T follicular helper cell (primary cell): ENCODE measurements around the gene ACAD10.
A peak's percentile ranks its signal among the peaks of the same experiment; 100 is the strongest.
"Not testable (repeated sequence)": the region's sequence is repeated elsewhere in the genome, so short reads cannot be mapped to it uniquely, and the experiment has no call there.

Experiments
- DNase-seq: peaks from one replicate; pipeline ENCODE4 v3.0.0-alpha.2; 2020; ENCODE audit warnings: low read depth

The ACAD10 gene

DNA sequence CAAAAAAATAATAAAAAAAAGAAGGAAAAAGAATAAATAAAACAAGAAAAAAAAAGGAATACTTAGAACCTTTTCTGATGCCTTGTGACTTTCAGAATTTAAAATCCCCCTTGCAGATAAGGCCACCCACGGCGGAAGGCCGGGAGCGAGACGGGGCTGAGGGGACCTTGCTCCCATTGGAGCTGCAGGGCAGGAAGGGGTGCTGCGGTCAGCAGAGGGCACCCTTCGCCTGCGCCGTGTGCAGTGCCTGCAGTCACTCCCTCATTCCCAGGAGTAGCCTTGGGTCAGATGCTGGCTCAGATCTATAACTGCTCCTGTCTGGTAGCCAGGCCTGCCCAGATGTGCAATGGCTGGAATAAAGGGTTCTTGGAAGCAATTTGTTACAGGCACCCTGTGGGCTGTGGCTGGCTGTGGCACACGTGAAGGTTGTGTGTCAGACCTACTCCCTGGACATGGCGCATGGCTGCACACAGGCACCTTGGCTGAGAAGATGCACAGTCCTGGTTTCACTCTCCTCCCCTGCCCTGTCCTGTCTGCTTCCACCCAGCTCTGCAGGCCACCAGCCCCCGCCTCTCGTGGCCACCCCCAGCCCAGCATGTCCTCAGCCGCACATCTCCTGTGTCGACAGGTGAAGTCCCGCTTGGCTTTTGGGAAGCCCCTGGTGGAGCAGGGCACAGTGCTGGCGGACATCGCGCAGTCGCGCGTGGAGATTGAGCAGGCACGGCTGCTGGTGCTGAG lies 67.5 kb downstream of the ACAD10 start:
- DNase-seq = no peak

DNA sequence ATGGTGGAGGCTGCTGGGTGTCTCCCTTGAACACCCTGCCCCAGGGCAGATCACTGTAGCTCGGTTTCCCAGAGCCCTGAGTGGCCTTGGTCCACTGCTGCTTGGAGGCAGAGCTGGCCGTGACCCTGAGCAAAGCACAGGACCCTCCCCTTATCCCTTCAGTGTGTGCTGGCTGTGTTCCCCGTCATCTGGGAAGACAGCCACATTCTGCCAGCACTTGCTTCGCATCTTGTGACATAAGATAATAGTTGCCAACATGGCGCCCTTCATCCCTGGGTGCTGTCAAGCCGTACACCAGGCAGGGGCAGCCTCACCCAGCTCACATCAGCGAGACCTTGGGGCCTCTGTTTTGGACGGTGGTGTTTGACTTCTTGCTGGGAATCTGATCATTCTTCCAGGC lies 68.8 kb downstream of the ACAD10 start:
- DNase-seq = no peak

DNA sequence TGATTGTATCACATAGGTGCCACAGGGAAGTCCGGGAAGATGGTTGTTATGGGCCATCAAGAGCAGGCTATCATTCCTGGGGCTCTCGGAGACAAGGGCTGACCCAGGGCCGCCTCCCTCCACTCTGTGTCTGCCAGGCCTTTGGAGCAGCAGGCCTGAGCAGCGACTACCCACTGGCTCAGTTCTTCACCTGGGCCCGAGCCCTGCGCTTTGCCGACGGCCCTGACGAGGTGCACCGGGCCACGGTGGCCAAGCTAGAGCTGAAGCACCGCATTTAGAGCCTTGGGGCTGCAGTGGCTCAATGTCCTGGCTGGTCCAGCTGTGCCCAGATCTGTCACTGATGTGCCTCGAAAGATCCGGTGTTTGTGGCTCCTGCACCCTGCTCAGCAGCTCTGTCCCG lies 70.3 kb downstream of the ACAD10 start:
- DNase-seq = no peak

DNA sequence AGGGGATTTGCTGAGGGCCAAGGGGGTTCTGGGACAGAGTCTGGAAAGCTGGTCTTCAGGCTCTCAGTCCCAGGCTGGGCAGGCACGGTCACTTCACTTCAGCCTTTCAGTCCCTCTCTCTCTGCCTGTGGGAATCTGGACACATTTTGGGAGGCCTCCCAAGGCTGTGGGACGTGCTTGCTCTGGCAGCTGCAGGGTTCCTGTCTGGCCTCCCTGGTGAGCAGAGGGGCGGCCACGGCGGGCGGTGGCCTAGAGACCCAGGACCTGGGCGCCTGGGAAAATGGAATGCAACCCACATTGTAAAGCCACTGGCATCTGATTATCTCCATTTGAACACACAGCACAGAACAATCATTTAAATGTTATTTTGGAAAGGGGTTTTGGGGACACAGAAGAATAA lies 70.8 kb downstream of the ACAD10 start:
- DNase-seq = no peak

DNA sequence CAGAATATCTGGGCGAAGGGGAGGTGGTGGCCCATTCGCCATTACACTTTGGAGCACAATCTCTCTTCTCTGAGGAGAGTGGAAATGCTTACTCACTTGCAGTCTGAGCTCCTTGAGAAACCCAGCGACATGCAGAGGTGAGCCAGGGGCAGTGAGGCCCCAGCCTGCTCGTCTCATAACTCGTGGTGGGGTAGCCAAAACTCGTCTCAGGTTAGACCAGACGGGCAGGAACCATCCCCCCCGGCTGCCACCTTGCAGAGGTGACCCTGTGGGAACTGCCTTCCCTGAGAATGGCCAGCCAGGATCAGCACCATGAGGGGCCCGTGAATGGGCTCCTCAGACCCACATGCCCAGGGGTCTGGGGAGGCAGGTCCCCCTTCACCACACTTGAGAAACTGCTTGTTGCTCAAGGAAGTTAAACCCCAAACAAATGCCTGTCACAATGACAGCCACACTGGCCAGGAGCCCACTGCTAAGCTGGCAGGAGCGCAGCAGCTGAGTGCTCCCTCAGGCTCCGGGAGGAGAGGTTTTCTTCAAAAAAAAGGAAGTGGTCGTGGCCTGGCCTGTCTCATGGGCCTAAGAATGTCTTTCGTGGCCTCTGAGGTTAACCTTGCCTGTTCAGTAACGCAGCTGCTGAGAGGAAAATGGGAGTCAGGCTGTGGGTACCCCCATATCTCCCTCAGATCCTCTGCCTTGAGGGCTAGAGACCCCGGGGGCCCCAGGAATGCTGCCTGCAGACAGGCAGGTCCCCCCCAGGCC lies 71.7 kb downstream of the ACAD10 start:
- no peak for DNase-seq

DNA sequence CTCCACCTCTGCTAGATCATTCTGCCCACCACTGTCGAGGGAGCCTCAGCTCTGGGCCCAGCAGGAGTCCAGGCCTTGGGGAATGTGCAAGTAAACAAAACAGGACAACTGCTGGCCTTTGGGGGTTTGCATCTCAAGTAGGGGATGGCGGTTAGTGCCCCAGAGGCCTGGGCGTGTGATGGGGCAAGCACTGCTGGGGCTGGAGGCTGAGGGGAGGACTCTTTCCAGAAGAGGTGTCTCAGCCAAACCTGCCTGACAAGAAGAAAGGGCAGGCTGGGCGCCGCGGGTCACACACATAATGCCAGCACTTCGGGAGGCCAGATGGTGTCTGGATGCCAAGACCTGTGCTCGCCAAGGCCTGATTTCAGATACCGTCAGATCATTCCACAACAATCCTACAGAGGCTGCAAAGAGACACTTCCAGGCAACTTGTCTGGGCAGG lies 72.3 kb downstream of the ACAD10 start:
- DNase-seq = no peak

DNA sequence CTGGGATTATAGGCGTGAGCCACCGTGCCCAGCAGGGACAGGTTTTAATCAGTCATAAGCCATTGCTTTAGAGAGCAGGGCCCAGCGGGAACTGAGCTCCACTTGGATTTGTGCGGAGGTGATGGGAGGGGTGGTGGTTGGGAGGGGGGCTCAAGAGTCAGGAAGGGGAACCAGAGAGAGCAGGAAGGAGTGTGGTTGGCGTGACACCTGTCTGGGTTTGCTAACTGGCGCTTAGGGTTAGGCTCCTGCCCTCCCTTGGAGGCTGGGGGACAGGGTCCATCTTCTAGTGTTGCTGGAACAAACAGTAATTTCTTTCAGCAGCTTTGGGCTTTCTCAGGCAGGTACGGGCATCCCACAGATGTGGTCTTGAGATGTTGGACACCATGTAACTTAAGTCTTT lies 73.4 kb downstream of the ACAD10 start:
- DNase-seq = no peak

DNA sequence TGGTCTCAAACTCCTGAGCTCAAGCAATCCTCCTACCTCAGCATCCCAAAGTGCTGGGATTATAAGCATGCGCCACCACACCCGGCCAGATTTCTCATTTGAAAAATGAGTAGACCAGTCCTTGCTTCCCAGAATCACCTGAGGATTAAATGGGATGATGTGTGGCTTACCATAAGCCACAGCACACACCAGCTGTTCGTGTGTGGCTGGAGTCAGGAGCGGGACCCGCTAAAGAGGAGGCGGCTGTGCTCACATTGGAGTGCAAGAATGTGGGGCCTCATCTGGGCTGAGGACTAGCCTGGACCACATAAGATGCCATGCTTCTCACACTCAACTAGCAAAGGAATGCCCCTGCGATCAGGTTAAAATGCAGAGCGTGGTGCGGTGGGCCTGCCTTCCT lies 74.1 kb downstream of the ACAD10 start:
- DNase-seq = no peak

DNA sequence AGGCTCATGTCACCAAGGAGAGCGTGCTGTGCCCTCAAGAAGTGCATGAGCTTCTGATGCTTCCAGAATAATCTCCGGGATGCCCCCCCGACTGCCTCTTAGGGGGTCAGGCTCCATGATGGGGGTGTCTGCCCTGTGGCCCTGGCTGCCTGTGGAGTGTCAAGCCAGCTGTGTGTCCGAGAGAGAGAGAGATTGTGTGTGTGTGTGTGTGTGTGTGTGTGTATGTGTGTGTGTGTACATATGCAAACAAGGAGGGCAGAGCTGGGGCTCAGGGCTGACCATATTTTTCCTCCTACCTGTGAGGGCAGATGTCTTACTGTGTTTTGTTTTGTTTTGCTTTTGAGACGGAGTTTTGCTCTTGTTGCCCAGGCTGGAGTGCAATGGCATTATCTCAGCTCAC lies 75.2 kb downstream of the ACAD10 start:
- DNase-seq = no peak

DNA sequence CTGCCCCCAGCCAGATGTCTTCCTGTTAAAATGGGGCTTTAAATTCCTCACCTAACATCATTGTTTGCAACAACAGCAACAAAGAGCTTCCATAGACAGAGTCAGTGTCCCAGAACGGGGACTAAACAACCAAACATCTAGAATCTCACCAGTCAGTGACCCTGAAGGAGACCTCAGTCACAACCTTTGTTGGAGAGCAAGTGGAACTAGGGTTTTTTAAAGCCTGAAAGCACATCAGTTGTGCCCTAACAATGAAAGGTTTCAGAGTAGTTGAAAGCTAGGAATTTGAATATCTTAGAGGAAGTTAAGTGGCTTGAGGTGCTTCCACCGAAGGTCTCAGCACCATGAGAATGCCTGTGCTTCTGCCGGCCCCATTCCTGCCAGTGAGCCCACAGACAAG lies 75.9 kb downstream of the ACAD10 start:
- no peak for DNase-seq

DNA sequence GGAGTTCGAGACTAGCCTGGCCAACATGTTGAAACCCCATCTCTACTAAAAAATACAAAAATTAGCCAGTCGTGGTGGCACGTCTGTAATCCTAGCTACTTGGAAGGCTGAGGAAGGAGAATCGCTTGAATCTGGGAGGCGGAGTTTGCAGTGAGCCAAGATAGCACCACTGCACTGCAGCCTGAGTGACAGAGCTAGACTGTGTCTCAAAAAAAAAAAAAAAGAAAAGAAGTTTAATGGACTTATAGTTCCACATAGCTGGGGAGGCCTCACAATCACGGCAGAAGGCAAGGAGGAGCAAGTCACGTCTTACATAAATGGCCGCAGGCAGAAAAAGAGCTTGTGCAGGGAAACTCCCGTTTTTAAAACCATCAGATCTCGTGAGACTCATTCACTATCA lies 77.7 kb downstream of the ACAD10 start:
- DNase-seq = not testable (repeated sequence)

DNA sequence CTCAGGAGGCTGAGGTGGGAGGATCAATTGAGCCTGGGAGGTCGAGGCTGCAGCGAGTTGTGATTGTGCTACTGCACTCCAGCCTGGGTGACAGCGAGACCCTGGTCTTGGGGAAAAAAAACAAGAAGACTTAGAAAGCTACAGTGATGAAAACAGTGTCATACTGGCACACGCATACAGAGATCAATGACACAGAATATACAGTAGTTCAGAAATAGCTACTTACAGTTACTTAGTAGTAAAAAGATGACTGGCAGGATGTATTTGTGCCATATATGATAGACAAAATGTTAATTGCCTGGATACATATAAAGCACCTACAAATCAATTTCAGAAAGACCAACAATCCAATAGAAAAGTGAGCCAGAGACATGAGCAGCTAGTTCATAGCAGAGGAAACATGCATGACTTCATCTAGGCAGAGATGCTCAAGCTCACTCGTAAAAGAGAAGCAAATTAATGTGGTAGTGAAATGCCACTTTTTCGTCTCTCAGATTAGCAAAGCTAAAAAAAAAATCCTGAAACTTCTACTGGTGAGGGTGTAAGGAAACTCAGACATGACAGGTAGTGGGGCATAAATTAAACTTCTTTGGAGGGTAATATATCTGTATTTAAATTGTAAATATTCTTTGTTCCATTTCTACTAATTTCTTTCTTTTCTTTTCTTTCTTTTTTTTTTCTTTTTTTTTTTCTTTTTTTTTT lies 78.4 kb downstream of the ACAD10 start:
- no peak for DNase-seq

DNA sequence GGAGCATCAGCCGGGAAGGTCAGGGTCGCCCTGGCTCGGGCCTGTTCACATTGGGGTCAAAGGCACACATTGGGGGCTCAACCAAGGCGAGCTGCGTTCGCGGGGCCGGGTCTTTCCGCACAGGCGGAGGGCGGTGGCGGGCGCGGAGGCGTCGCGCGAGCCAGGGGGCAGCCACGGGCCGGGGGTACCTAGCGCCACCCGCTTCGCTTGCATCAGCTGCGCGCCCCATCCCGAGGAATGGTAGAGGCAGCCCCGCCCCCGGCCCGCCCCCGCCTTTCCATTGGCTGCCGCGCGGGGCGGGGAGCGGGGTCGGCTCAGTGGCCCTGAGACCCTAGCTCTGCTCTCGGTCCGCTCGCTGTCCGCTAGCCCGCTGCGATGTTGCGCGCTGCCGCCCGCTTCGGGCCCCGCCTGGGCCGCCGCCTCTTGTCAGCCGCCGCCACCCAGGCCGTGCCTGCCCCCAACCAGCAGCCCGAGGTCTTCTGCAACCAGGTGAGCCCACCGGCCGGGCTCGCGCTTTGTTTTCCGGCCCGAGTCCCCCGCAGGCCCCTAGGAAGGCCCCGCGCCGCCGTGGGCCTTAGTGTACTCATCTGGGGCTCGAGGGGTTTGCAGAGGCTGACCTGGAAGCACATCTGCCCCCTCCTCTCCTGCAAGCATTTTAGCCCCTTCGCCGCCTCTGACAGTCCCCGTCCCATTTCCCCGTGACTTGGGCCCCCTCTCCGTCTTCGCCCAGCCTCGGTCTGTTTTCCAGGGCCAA lies 80.9 kb downstream of the ACAD10 start, which contains the start of gene ALDH2:
ALDH2 (plus strand) TSS at position 326 of the 754 bp plus-strand sequence; CDS start at position 376, 50 bp downstream.
- DNase-seq = peak; percentile 0

DNA sequence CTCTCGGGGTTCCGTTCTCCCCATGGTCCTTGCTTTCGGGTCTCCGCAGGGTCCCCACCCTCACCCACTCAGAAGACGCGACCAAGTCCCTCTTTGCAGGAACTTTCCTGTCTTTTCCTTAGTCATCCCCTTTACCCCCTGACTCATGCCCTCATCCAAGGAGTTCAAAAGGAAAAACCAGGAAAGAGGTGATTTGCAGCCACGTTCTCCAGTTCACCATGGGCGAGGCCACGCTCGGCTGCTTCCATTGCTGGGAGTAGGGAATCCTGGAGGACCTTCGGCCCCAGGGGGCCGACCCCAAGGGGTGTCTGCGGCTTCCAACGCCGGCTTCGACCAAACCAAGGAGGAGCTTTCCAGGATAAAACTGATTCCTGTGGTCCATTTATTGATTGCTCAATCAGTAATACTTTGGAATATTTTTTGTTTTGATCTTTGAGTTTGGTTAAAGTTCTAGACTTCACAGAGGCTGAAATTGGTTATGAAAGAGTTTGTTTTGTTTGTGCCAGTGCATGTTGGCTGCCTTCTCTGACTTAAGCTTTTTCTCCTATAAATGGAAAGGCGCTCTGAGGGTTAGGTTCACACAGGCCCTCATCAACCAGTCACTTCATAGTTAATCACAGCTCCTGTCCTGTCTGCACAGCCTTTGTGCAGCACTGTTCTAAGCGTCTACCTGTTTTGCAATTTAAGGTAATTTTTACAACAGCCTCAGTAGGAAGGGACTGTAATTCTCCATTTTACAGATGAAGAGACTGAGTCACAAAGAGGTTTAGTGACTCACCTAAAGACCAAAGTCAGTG lies 81.7 kb downstream of the ACAD10 start:
- DNase-seq = no peak

DNA sequence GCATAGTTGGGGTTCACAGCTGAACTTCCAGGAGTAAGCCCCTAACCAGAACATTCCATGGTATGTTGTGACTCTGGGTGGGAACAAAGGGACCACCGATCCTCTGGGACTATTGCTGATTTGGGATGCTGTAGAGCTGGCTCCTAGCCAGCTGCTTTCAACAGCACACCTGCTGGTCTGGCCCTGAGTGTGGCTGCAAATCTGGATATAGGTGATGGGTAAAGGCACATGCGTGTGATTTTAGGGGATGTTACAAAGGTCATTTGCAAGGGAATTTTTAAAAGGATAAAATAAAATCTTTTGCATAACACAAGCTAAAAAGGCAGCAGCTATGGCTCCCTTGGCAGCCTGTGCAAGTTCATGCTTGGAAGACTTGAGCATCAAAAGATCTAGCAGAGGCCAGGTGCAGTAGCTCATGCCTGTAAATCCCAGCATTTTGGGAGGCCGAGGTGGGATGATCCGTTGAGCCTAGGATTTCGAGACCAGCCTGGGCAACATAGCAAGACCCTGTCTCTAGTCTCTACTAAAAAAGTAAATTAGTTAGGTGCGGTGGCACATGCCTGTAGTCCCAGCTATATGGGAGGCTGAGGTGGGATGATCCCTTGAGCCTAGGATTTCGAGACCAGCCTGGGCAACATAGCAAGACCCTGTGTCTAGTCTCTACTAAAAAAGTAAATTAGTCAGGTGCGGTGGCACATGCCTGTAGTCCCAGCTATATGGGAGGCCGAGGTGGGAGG lies 82.5 kb downstream of the ACAD10 start:
- DNase-seq = no peak

DNA sequence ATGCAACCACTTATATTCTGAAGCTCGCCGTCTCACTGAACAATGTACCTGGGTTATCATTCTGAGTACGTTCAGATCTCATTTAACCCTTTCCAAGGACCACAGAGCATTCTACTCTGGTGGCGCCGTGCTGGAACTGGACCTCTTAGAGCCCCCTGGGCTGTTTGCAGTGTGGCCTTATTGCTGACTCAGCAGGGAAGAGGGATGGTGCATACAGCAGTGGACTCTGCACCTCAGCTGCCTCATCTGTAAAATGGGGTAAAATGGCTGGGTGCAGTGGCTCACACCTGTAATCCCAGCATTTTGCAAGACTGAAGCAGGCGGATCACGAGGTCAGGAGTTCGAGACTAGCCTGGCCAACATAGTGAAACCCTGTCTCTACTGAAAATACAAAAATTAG lies 83.7 kb downstream of the ACAD10 start:
- DNase-seq = no peak

DNA sequence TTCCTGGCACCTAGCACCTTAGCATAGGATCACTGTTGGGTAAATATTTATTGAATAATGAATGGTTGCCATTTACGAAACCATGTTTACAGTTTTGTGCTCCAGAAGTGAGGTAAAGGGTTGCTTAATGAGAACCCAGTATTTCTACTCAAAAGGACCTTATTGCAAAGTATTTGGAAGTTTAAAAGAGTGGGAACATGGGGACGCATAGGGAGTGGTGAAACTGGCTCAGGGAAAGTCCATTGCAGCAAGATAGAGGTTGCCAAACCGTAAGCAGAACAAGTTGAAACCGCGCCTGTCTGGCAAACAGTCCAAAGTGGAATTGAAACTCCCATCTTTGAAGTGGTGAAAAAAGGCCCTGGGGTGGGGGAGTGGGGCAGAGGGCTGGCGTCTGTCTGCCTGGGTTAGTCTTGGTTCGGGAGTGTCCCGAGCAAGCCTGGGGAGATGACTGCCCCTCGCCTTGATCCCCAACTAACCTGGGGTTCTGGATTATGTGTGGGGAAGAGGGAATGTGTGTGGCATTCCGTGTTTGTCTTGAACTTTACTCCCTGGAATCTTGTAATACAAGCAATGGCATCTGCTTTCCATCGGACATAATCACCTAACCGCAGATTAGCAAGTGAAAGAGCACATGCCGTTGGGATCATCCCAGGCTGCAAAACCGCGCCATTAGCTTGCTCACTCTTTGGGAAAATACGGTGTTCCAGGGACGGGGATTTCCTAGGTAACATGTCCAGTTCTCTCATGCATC lies 88.1 kb downstream of the ACAD10 start:
- no peak for DNase-seq

DNA sequence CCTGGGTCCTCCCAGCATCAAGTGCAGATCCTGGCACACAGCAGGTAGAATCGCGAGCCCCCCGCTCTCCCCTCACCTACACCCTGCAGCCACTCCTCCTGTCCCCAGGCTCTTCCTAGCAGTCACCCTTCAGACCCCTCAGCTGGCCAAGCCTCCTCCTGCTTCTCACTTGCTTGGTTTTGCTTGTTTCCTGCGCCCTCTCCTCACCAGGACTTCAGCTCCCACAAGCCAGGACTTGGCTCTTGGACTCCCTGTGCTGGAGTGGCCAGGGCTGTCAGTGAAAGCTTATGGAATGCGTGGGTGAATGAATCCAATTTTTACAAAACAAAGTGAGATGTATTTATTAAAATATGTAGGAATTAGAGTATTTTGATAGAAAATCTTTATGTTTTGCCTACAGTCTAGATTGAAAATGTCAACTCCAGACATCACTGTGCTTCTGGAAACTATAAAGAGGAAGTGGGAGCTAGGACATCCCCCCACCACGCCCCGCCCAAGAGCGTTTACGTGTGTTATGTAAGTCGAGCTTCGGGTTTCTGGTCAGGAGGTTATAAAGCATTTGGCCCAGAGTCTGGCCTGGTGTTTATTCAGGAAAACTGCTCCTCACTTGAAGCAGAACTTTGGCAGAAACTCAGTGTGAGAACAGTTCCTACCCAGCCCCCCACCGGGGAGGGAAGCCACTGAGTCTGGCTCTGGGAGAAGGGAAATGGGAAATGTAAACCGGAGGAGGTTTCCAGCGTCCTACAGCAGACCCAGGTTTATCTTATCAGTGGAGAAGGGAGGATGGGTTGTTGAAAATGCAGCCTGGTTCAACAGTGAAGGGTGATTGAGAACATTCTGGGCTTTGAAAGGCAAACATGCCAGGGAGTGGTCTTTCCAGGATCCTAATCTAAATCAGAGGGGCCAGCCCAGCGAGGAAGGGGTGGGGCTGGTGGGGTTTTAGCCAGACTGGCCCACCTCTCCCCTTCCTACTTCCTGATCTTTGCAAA lies 89.6 kb downstream of the ACAD10 start:
- no peak for DNase-seq
